Activated T-cell treated with anti-CD3 and anti-CD28 coated beads, Interleukin-2, amount 50 U/mL, for 4 hours (primary cell): ENCODE measurements around the gene AKIRIN2. TPM values are rescaled to one million over a fixed set of nuclear protein-coding genes. Genes with fewer than 3 reads are reported as not detected.
"Not testable (repeated sequence)": the region's sequence is repeated elsewhere in the genome, so short reads cannot be mapped to it uniquely, and the experiment has no call there.

Experiments
- ATAC-seq, 2 donors: fragments of 200-7000 bp; cut with Tn5 transposase; one replicate each; pipeline ENCODE4 v1.10.0; 2021
- DNase-seq: peaks from one replicate; pipeline ENCODE4 v3.0.0-alpha.2; 2020
- H3K27me3 Mint-ChIP-seq: one replicate; pipeline ENCODE4 v1.8.0; 2021; ENCODE audit warnings: low read depth, mixed read lengths
- H3K36me3 Mint-ChIP-seq: one replicate; pipeline ENCODE4 v1.8.0; 2022; ENCODE audit warnings: mixed read lengths; ENCODE audit not compliant: insufficient read depth
- H3K4me1 Mint-ChIP-seq: one replicate; pipeline ENCODE4 v1.8.0; 2021; ENCODE audit warnings: low read depth, mixed read lengths
- H3K4me3 Mint-ChIP-seq: one replicate; pipeline ENCODE4 v1.8.0; 2021; ENCODE audit warnings: mild to moderate bottlenecking, moderate library complexity, mixed read lengths
- H3K9me3 Mint-ChIP-seq: one replicate; pipeline ENCODE4 v1.8.0; 2021; ENCODE audit warnings: mixed read lengths
- total RNA-seq, 3 donors: library from RNA; stranded (reverse); gene quantifications; one replicate each; pipeline ENCODE4 v1.2.1, GENCODE V29; 2021

Gene AKIRIN2
- total RNA-seq, 3 donors from 2014 or later: 43.8 to 61.4 (median 54.2) TPM

DNA sequence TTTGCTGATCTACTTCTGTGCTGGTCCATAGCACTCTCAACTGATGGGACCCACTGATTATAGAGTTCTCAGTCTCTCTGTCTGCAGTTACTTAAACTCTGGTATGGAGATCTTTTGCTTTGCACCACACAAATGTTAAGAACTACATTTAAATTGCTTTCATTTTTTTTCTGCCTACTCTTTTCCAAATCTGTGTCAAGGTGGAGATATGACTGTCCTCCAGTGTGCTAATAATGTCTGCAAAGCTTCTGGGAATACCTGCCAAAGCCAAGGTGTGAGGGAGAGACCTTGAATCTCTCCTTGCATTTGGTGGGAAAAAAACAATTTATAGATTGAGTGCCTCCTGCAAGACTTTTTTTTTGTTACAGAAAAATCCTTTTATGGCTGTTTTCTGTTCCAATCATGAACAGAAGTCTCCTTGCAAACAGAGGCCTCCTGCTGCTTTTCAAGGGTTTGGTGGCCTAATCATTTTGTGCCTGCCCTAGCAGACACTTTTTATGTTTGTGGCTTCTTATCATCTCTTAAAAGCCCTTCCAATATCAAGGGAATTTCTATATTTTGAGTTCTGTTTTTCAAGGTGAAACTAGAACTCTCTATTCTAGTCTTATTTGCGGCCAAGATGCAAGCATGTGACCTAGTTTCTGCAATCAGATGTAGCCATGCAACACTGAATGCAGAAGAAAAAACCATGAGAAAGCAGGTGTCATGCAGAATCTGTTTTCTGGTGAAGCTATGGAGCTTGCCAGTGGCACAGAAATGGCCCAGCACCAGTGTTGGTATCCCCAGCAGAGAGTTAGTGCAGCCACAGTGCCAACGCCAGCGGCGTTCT is 23.2 kb upstream of the AKIRIN2 start:
- DNase-seq (no peak), ATAC-seq (peak; percentile 51)
- no peaks in the 10 kb centered on the region for H3K27me3 Mint-ChIP-seq
- peaks cover 22% of the 10 kb centered on the region for H3K4me1 Mint-ChIP-seq
- no peaks in the 10 kb centered on the region for H3K9me3 Mint-ChIP-seq
- H3K4me3 Mint-ChIP-seq: no peak overlapping the region
- H3K36me3 Mint-ChIP-seq: no peaks in the 10 kb centered on the region

DNA sequence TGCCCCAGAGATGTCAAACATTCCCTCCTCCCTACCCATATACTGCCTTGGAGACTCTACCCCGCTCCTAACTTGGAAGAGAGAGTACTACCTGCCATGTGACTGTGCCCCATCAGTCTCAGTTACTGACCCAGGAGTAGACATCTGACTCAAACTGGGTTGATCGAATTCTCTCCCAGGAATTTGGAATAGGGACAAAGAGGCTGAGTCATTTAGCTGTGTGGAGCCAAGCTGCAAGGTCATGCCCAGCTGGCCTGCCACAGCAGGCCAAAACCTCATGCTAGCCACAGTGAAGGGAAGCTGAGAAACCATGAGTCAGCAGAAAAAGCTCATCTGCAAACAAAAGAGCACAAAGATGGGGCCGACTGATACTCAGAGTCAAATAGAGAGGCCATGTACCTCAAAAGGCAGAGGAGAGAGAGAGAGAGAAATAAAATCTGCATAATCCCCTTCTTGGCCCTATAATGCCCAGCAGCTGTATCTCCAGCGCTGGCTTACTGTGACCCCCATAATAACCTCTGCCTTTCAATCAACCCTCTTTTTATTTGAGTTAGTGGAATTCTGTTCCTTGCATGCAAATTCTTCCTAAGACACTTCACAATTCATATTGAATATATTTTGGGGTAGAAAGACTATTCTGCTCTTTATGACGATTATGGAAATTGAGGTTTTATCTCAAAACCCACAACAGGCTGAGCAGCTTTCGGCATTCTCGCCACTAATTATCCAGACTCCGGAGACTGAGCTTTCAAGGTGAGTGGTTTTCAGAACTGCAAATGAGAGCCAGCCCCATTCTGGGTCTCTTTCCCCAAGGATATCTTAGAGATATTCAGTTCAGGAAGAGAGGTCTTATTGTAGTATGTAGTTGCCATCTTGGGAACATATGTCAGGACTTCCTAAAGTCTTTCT is 21.4 kb upstream of the AKIRIN2 start:
- Mint-ChIP-seq H3K4me1 (peaks cover 22% of the 10 kb centered on the region), H3K36me3 (no peaks in the 10 kb centered on the region), H3K4me3 (peak overlapping the region; percentile 0), H3K27me3 (no peaks in the 10 kb centered on the region), H3K9me3 (no peaks in the 10 kb centered on the region)
- DNase-seq (no peak), ATAC-seq (peak in 1 of 2 donors; percentile 31)

DNA sequence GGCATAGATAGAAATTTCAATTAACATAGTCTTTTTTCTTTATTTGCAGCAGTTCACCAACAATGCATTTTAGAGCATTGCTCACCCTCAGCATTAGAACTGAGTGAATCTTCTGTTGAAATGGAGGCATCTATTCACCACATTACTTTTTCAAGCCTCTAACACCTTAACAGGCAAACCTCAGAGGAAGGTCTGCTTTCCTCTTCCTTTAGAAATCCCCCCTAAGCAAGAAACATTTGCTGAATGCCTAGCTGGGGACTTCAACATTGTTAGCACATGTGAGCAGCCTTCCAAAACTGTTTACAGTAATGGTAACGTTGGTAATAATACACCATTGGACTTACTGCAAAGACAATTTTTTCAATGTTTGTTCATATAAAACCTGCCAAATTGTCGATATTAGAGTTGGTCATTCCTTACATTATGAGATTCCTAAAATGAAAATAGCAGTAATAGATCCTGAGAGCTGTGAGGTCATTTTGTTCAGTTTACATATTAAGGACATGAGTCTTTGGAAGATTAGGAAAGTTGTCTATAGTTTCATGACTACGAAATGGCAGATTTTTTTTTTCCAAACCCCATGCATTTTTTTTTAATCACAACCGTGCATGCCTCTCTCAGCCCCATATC is 20.6 kb upstream of the AKIRIN2 start:
- H3K9me3 Mint-ChIP-seq: no peaks in the 10 kb centered on the region
- no peak for DNase-seq
- no peak overlapping the region for H3K4me3 Mint-ChIP-seq
- H3K36me3 Mint-ChIP-seq: no peaks in the 10 kb centered on the region
- no peaks in the 10 kb centered on the region for H3K27me3 Mint-ChIP-seq
- no peak for ATAC-seq
- peaks cover 22% of the 10 kb centered on the region for H3K4me1 Mint-ChIP-seq

DNA sequence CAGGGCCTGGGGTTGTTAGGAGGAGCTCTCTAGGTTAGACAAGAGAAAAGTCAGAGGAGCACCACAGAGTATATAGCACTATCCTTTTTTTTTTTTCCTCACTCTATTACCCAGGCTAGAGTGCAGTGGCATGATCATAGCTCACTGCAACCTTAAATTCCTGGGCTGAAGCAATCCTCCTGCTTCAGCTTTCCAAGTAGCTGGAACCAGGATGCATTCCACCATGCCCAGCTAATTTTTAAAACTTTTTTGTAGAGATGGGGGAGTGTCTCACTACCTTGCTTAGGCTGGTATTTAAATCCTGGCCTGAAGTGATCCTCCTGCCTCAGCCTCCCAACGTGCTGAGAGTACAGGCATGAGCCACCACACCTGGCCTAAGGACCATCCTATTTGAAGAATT is 19.3 kb upstream of the AKIRIN2 start:
- ATAC-seq (no peak), DNase-seq (no peak)
- no peak overlapping the region for H3K4me3 Mint-ChIP-seq
- H3K4me1 Mint-ChIP-seq: peaks cover 22% of the 10 kb centered on the region
- H3K27me3 Mint-ChIP-seq: no peaks in the 10 kb centered on the region
- H3K36me3 Mint-ChIP-seq: no peaks in the 10 kb centered on the region
- H3K9me3 Mint-ChIP-seq: no peaks in the 10 kb centered on the region

DNA sequence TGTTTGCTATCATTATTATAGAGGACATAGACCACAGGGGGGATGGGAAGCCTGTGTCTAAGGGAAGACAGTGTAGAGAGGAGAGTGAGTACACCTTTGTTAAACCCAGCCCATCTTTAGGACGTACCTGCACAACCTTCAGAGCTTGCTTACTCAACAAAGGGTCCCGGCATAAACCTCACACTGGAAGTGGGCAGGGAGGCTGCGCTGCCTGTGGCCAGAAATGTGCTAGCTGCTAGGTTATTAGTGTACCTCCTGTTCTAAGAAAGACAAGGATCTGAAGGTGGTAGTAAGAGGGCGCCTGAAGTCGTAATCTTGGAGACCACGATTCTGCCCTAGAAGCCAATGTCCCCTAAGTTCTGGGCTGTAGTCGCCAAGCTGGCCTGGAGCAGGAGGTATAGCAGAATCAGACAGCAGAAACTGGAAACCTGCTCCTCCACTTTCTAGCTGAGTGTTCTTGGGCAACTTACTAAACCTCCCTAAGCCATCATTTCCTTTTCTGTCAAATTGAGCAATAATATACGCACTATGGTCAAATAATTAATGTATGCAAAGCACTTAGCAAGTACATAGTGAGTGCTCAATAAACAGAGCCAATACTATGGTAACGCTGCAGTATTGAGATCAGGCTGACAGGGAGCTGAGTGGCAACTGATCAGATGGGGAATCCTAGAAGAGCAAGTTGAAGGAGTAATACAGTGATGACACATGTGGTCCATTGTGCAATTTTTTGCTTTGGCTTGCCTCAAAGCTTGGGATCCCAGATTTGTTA is 16.8 kb upstream of the AKIRIN2 start:
- H3K27me3 Mint-ChIP-seq: no peaks in the 10 kb centered on the region
- ATAC-seq (peak; percentile 12 to 67), DNase-seq (no peak)
- no peaks in the 10 kb centered on the region for H3K9me3 Mint-ChIP-seq
- H3K36me3 Mint-ChIP-seq: no peaks in the 10 kb centered on the region
- peaks cover 17% of the 10 kb centered on the region for H3K4me1 Mint-ChIP-seq
- H3K4me3 Mint-ChIP-seq: no peak overlapping the region

DNA sequence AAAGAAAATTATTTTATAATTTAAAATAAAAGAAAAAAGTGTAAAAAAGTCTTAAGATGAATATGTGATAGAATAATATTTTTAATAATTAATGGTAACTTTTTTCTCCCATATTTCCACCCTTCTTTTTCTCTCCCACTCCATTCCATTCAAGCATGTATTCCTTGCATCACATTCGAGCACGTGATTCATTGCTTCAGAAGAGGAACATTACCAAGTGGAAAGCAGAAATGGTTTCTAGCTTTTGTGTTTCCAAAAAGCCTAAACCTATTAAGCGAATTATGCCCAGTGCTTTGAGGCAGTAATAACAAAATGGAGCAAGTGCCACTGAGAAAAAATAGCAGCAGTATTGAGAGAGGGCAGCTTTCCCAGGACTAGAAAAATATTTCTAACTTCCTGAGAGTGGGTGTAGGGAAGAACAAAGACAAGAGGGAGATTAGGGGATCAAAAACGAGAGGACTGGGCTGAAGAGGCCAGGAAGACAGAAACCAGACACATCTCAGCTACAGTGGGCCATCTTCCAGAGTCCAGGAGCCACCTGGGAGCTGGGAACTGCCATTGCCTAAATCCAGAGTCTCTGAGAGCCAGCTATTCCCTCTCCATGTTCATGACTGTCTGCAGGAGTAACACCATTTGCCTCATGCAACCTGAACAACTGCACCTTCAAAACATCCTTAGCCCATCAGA is 15.0 kb upstream of the AKIRIN2 start:
- H3K27me3 Mint-ChIP-seq: no peaks in the 10 kb centered on the region
- no peaks in the 10 kb centered on the region for H3K9me3 Mint-ChIP-seq
- H3K4me1 Mint-ChIP-seq: peaks cover 8% of the 10 kb centered on the region
- ATAC-seq: no peak
- no peak overlapping the region for H3K4me3 Mint-ChIP-seq
- no peaks in the 10 kb centered on the region for H3K36me3 Mint-ChIP-seq
- no peak for DNase-seq

DNA sequence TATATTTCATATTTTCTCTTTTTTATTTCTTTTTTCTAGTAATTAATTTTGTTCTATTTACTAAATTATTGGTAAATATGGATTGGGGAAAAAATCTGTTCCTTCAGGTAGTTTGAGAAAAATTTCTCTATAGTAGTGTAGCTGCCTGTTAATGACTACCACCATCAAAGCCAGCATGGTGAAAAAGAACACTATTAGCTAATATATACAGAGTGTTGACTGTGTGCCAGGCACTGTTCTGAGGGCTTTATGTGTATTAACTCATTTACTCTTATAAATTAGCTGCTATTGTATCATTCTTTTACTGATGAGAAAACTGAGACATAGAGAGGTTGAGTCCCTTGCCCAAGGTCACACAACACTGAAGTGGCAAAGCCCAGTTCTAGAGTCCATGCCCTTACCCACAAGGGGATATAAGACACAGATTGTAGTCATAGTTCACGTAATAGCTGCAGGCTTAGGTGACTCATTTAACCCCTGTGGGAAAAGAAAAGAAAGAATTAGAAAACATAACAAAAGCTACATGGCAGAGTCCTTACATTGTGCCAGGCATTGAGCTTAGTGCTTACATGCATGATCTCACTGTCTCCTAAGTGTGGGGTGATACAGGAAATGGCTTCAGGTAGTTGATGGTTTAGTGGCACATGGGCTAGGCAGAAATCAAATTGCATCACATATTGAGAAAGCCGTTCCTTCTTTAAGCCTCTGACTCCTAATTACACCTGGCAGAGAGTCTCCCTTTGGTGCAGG is 12.2 kb upstream of the AKIRIN2 start:
- no peaks in the 10 kb centered on the region for H3K36me3 Mint-ChIP-seq
- peak; percentile 60 to 68 for ATAC-seq

DNA sequence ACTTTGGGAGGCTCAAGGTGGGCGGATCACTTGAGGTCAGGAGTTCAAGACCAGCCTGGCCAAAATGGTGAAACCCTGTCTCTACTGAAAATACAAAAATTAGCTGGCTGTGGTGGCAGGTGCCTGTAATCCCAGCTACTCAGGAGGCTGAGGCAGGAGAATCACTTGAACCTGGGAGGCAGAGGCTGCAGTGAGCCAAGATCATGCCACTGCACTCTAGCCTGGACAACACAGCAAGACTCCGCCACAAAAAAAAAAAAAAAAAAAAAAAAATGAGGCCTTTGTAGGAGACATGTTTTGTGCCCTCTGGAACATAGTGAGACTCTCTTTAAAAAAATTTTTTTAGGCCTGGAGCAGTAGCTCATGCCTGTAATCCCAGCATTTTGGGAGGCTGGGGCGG is 10.7 kb upstream of the AKIRIN2 start:
- not testable (repeated sequence) for ATAC-seq, DNase-seq, H3K9me3 Mint-ChIP-seq, H3K4me1 Mint-ChIP-seq, H3K36me3 Mint-ChIP-seq, H3K4me3 Mint-ChIP-seq, H3K27me3 Mint-ChIP-seq

More for the DNA sequence above, 12.2 kb upstream of the AKIRIN2 start:
- no peak overlapping the region for H3K4me3 Mint-ChIP-seq
- H3K4me1 Mint-ChIP-seq: peaks cover 8% of the 10 kb centered on the region
- H3K27me3 Mint-ChIP-seq: no peaks in the 10 kb centered on the region
- no peak for DNase-seq
- no peaks in the 10 kb centered on the region for H3K9me3 Mint-ChIP-seq

DNA sequence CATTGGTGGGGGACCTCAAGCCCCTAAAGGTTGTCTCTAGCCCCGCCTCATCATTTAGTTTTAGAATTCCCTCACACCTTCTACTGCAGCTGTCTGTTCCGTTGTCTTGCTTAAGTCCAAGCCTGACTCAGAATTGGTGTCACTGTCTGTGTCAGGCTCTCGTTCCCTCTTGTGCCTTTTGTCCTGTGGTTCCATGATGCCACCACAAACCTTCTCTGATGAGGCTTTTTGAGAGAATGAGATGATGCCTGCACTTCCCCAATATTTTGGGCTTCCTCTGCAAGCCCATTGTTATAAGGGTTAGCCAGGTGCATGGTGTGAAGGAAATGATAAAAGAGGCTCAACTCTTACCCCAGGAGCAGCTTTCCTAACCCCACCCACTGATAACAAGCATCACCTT is 8.1 kb upstream of the AKIRIN2 start:
- ATAC-seq: no peak

DNA sequence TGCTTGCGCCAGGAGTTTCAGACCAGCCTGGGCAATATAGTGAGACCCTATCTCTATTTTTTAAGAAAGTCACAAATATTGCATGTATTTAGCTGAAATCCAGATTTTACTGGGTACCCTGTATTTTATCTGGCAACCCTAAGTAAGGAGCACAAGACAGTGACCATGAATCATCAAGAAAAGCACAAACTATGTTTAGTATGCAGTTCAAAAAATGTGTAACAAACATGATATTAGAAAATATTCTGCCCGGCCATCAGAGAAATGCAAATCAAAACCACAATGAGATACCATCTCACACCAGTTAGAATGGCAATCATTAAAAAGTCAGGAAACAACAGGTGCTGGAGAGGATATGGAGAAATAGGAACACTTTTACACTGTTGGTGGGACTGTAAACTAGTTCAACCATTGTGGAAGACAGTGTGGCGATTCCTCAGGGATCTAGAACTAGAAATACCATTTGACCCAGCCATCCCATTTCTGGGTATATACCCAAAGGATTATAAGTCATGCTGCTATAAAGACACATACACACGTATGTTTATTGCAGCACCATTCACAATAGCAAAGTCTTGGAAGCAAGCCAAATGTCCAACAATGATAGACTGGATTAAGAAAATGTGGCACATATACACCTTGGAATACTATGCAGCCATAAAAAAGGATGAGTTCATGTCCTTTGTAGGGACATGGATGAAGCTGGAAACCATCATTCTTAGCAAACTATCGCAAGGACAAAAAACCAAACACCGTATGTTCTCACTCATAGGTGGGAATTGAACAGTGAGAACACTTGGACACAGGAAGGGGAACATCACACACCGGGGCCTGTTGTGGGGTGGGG is 6.8 kb upstream of the AKIRIN2 start:
- H3K4me3 Mint-ChIP-seq, H3K4me1 Mint-ChIP-seq, H3K27me3 Mint-ChIP-seq, H3K9me3 Mint-ChIP-seq, H3K36me3 Mint-ChIP-seq, ATAC-seq, DNase-seq: not testable (repeated sequence)

More for the DNA sequence above, 8.1 kb upstream of the AKIRIN2 start:
- Mint-ChIP-seq H3K9me3 (no peaks in the 10 kb centered on the region), H3K4me1 (peaks cover 10% of the 10 kb centered on the region), H3K4me3 (no peak overlapping the region), H3K36me3 (no peaks in the 10 kb centered on the region), H3K27me3 (no peaks in the 10 kb centered on the region)
- DNase-seq: no peak

DNA sequence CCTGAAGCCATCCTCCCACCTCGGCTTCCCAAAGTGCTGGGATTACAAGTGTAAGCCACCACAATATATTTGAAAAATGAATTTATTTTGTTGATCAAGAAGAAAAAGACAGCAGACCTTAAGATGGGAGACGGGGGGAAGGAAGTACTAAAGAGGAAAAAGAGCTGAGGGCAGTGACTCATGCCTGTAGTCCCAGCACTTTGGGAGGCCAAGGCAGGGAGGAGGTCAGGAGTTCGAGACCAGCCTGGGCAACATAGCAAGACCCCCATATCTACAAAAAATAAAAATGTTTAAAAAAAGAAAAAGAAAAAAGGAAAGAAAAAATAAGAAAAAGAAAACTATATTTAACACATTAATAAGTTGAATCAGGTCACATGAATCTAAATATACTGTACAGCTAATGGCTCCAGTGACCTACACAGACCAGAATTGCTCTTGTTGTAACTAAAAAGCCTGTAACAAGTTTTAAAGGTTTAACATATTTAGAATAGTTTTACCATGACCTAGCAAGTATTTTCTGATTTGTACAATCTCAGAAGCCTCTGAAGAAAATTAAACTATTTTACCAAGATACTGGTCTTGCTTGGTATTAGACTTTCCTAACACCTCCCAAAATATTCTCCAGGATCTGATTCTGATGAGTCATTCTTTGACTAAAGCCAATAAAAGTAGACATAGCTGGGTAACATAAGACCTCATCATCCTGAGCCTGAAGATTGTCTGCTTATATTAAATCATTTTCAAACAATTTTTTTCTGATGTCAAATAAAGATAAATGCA is 4.3 kb upstream of the AKIRIN2 start:
- H3K36me3 Mint-ChIP-seq: no peaks in the 10 kb centered on the region
- H3K9me3 Mint-ChIP-seq: no peaks in the 10 kb centered on the region
- H3K27me3 Mint-ChIP-seq: no peaks in the 10 kb centered on the region
- peaks cover 19% of the 10 kb centered on the region for H3K4me1 Mint-ChIP-seq
- DNase-seq: no peak
- ATAC-seq: no peak
- H3K4me3 Mint-ChIP-seq: no peak overlapping the region
